Measurements from ENCODE around the gene NPRL2. TPM values are rescaled to one million over a fixed set of nuclear protein-coding genes. Genes with fewer than 3 reads are reported as not detected.

The NPRL2 gene
- total and polyA plus RNA-seq, 2 of the 8 experiments (the other 6 are each of a cell fraction or from before 2014, with no cell fraction given) = 28.4 to 51.4 TPM

DNA sequence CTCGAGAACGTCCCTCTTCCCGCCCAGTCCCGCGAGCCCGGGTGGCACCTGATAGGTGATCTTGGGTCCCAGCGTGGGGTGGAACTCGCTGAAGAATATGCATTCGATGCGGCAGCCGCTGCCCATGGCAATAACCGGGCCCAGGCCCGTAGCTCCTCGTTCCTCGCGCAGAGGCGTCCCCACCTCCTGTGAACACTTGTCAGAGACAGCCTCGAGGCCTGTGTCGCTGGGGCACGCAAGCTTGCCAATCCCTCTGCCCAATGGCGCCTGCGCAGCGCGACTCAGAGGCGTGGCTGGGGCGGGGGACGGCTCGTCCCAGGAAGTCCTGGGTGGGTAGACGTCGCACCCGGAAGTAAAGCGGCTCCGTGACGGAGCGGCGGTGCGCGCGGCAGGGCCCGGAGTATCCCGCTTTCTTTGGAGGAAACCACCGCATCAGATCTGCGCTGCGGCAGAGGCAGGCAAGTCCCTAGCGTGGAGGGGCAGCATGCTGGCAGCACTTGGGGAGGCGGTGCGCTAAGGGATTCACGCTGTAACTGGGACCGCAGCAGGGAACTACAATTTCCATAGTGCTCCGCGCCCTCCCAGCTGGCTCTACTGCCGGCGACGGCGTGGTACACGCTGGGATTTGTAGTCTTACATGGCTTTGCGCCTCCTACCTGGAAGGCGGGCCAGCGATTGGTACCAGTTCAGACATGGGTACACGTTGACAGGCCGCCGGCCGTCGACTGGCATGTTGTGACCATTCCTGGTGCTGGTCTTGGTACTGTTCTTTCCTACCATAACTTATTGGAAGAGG is at the start of gene NPRL2, which contains the start of gene CYB561D2 (continued):
- TF ChIP-seq, protein P1, sequence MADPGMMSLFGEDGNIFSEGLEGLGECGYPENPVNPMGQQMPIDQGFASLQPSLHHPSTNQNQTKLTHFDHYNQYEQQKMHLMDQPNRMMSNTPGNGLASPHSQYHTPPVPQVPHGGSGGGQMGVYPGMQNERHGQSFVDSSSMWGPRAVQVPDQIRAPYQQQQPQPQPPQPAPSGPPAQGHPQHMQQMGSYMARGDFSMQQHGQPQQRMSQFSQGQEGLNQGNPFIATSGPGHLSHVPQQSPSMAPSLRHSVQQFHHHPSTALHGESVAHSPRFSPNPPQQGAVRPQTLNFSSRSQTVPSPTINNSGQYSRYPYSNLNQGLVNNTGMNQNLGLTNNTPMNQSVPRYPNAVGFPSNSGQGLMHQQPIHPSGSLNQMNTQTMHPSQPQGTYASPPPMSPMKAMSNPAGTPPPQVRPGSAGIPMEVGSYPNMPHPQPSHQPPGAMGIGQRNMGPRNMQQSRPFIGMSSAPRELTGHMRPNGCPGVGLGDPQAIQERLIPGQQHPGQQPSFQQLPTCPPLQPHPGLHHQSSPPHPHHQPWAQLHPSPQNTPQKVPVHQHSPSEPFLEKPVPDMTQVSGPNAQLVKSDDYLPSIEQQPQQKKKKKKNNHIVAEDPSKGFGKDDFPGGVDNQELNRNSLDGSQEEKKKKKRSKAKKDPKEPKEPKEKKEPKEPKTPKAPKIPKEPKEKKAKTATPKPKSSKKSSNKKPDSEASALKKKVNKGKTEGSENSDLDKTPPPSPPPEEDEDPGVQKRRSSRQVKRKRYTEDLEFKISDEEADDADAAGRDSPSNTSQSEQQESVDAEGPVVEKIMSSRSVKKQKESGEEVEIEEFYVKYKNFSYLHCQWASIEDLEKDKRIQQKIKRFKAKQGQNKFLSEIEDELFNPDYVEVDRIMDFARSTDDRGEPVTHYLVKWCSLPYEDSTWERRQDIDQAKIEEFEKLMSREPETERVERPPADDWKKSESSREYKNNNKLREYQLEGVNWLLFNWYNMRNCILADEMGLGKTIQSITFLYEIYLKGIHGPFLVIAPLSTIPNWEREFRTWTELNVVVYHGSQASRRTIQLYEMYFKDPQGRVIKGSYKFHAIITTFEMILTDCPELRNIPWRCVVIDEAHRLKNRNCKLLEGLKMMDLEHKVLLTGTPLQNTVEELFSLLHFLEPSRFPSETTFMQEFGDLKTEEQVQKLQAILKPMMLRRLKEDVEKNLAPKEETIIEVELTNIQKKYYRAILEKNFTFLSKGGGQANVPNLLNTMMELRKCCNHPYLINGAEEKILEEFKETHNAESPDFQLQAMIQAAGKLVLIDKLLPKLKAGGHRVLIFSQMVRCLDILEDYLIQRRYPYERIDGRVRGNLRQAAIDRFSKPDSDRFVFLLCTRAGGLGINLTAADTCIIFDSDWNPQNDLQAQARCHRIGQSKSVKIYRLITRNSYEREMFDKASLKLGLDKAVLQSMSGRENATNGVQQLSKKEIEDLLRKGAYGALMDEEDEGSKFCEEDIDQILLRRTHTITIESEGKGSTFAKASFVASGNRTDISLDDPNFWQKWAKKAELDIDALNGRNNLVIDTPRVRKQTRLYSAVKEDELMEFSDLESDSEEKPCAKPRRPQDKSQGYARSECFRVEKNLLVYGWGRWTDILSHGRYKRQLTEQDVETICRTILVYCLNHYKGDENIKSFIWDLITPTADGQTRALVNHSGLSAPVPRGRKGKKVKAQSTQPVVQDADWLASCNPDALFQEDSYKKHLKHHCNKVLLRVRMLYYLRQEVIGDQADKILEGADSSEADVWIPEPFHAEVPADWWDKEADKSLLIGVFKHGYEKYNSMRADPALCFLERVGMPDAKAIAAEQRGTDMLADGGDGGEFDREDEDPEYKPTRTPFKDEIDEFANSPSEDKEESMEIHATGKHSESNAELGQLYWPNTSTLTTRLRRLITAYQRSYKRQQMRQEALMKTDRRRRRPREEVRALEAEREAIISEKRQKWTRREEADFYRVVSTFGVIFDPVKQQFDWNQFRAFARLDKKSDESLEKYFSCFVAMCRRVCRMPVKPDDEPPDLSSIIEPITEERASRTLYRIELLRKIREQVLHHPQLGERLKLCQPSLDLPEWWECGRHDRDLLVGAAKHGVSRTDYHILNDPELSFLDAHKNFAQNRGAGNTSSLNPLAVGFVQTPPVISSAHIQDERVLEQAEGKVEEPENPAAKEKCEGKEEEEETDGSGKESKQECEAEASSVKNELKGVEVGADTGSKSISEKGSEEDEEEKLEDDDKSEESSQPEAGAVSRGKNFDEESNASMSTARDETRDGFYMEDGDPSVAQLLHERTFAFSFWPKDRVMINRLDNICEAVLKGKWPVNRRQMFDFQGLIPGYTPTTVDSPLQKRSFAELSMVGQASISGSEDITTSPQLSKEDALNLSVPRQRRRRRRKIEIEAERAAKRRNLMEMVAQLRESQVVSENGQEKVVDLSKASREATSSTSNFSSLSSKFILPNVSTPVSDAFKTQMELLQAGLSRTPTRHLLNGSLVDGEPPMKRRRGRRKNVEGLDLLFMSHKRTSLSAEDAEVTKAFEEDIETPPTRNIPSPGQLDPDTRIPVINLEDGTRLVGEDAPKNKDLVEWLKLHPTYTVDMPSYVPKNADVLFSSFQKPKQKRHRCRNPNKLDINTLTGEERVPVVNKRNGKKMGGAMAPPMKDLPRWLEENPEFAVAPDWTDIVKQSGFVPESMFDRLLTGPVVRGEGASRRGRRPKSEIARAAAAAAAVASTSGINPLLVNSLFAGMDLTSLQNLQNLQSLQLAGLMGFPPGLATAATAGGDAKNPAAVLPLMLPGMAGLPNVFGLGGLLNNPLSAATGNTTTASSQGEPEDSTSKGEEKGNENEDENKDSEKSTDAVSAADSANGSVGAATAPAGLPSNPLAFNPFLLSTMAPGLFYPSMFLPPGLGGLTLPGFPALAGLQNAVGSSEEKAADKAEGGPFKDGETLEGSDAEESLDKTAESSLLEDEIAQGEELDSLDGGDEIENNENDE (IDR thresholded peaks at IDR 0.05; ENCODE audit: insufficient replicate concordance, low read length) = no peak
- TF ChIP-seq CTBP2 (IDR thresholded peaks at IDR 0.05; ENCODE audit: borderline replicate concordance, insufficient read depth, insufficient read length, low read length) (no peak), ASH2L (IDR thresholded peaks at IDR 0.05; ENCODE audit: low read length) (peak; percentile 88), SIN3A (conservative IDR thresholded peaks at IDR 0.05 in 1 of 2, IDR thresholded peaks at IDR 0.05 in 1 of 2; ENCODE audit: low read depth in 1 of 2, low read length in 2 of 2) (peak; percentile 21 to 95; a peak in 2 of 4 replicates), SRF (IDR thresholded peaks at IDR 0.05; ENCODE audit: low read depth, low read length) (no peak), TEAD4 (IDR thresholded peaks at IDR 0.05; ENCODE audit: low read depth, low read length) (no peak), POU5F1 (IDR thresholded peaks at IDR 0.05; ENCODE audit: low read depth, low read length) (no peak), SAP30 (IDR thresholded peaks at IDR 0.05; ENCODE audit: insufficient read depth, insufficient replicate concordance, low read length) (peak; percentile 84), SIX5 (IDR thresholded peaks at IDR 0.05; ENCODE audit: low read depth, low read length) (peak; percentile 98), CHD1 (IDR thresholded peaks at IDR 0.05; ENCODE audit: low read depth, low read length) (no peak)

Data from H1 (cell line).